Measurements from ENCODE around the gene DVL3.

DNA sequence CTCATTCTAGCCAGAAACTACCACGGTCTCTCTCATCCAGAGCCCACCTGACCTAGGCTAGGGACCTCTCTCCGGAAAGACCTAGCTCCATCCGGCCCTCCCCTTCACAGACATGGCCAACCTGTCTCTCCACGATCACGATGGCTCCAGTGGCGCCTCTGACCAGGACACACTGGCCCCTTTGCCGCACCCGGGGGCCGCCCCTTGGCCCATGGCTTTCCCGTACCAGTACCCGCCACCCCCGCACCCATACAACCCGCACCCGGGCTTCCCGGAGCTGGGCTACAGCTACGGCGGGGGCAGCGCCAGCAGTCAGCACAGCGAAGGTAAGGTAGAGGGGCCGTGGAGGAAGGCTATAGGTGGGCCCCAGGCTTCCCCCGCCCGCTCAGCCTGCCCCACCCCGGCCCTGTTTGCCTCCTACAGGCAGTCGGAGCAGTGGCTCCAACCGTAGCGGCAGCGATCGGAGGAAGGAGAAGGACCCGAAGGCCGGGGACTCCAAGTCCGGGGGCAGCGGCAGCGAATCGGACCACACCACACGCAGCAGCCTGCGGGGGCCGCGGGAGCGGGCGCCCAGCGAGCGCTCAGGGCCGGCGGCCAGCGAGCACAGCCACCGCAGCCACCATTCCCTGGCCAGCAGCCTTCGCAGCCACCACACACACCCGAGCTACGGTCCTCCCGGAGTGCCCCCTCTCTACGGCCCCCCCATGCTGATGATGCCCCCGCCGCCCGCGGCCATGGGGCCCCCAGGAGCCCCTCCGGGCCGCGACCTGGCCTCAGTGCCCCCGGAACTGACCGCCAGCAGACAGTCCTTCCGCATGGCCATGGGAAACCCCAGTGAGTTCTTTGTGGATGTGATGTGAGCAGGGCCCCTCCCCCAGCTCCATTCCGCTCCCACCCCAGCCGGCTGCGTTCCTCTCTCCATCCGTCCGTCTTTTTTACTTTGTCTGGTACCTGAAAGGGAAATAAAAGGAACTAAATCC, 15.0 kb downstream of the DVL3 start:
- TF ChIP-seq, protein P1, sequence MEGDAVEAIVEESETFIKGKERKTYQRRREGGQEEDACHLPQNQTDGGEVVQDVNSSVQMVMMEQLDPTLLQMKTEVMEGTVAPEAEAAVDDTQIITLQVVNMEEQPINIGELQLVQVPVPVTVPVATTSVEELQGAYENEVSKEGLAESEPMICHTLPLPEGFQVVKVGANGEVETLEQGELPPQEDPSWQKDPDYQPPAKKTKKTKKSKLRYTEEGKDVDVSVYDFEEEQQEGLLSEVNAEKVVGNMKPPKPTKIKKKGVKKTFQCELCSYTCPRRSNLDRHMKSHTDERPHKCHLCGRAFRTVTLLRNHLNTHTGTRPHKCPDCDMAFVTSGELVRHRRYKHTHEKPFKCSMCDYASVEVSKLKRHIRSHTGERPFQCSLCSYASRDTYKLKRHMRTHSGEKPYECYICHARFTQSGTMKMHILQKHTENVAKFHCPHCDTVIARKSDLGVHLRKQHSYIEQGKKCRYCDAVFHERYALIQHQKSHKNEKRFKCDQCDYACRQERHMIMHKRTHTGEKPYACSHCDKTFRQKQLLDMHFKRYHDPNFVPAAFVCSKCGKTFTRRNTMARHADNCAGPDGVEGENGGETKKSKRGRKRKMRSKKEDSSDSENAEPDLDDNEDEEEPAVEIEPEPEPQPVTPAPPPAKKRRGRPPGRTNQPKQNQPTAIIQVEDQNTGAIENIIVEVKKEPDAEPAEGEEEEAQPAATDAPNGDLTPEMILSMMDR (IDR thresholded peaks at IDR 0.05) = no peak
- TF ChIP-seq POLR2A (IDR thresholded peaks at IDR 0.05) = no peak
- TF ChIP-seq EP300 (IDR thresholded peaks at IDR 0.05) = no peak
